ENCODE measurements around the gene MGST3.
"Not testable (repeated sequence)": the region's sequence is repeated elsewhere in the genome, so short reads cannot be mapped to it uniquely, and the experiment has no call there.

The MGST3 gene

GRCh38 chr1:165697881-165698760 is 67.1 kb downstream of the MGST3 start, which contains the start of gene ALDH9A1:
Gene ALDH9A1 (minus strand): TSS chr1:165698562. CDS start chr1:165698558, 4 bp downstream.
- H3K27ac ChIP-seq (ENCODE audit: low read length) = peak within 1 kb of the TSS; percentile 99

GRCh38 chr1:165698761-165699052 is 67.7 kb downstream of the MGST3 start:
- peak overlapping the region; percentile 99 for H2AFZ ChIP-seq (ENCODE audit: low read depth, low read length)
- no peaks in the 10 kb centered on the region for H4K20me1 ChIP-seq (ENCODE audit: insufficient read depth, low read length)
- peaks cover 6% of the 10 kb centered on the region; the same call in 1 of the 2 replicates for H3K36me3 ChIP-seq (ENCODE audit: insufficient read depth, low read length)
- peak overlapping the region; percentile 99 for H3K27ac ChIP-seq (ENCODE audit: low read length)
- peaks cover 49% of the 10 kb centered on the region for H3K79me2 ChIP-seq (ENCODE audit: insufficient read depth, low read length)
- H3K4me1 ChIP-seq (ENCODE audit: insufficient read depth, low read length) = peaks cover 35% of the 10 kb centered on the region
- ATAC-seq (ENCODE audit: insufficient read depth, low read depth) = no peak
- no peak for DNase-seq
- peak overlapping the region; percentile 83 to 99 for H3K4me3 ChIP-seq (ENCODE audit: low read depth in 1 of 2, low read length in 2 of 2)
- peak overlapping the region; percentile 97 for H3K4me2 ChIP-seq (ENCODE audit: insufficient read depth, low read length)
- no peaks in the 10 kb centered on the region for H3K27me3 ChIP-seq (ENCODE audit: insufficient read depth, low read length, poor library complexity)
- TF ChIP-seq EZH2 (IDR thresholded peaks at IDR 0.05; ENCODE audit: borderline replicate concordance, low read depth, low read length, severe bottlenecking) (no peak), CTCF (IDR thresholded peaks at IDR 0.05; ENCODE audit: borderline replicate concordance, extremely low read depth, low read length, poor library complexity, severe bottlenecking) (no peak)
- peak overlapping the region; percentile 90 for H3K9ac ChIP-seq (ENCODE audit: low read depth, low read length)
- no peaks in the 10 kb centered on the region for H3K9me3 ChIP-seq (ENCODE audit: insufficient read depth, low read length, severe bottlenecking)

More at GRCh38 chr1:165697881-165698760, 67.1 kb downstream of the MGST3 start, which contains the start of gene ALDH9A1:
- DNase-seq (peak; percentile 94), ATAC-seq (ENCODE audit: insufficient read depth, low read depth) (peak; percentile 88)
- H2AFZ ChIP-seq (ENCODE audit: low read depth, low read length) = peak within 1 kb of the TSS; percentile 99
- H3K9me3 ChIP-seq (ENCODE audit: insufficient read depth, low read length, severe bottlenecking) = no peaks in the 10 kb centered on the region
- peak within 1 kb of the TSS; percentile 97 for H3K4me2 ChIP-seq (ENCODE audit: insufficient read depth, low read length)
- H3K27me3 ChIP-seq (ENCODE audit: insufficient read depth, low read length, poor library complexity) = no peaks in the 10 kb centered on the region
- TF ChIP-seq CTCF (IDR thresholded peaks at IDR 0.05; ENCODE audit: borderline replicate concordance, extremely low read depth, low read length, poor library complexity, severe bottlenecking) (peak; percentile 60), EZH2 (IDR thresholded peaks at IDR 0.05; ENCODE audit: borderline replicate concordance, low read depth, low read length, severe bottlenecking) (no peak)
- peaks cover 35% of the 10 kb centered on the region for H3K4me1 ChIP-seq (ENCODE audit: insufficient read depth, low read length)
- peak within 1 kb of the TSS; percentile 90 for H3K9ac ChIP-seq (ENCODE audit: low read depth, low read length)
- no peaks in the 10 kb centered on the region for H4K20me1 ChIP-seq (ENCODE audit: insufficient read depth, low read length)
- peaks cover 49% of the 10 kb centered on the region for H3K79me2 ChIP-seq (ENCODE audit: insufficient read depth, low read length)
- H3K36me3 ChIP-seq (ENCODE audit: insufficient read depth, low read length) = peaks cover 6% of the 10 kb centered on the region; the same call in 1 of the 2 replicates
- peak within 1 kb of the TSS; percentile 83 to 99 for H3K4me3 ChIP-seq (ENCODE audit: low read depth in 1 of 2, low read length in 2 of 2)

GRCh38 chr1:165699577-165699976 is 68.5 kb downstream of the MGST3 start:
- peaks cover 35% of the 10 kb centered on the region for H3K4me1 ChIP-seq (ENCODE audit: insufficient read depth, low read length)
- H3K4me2 ChIP-seq (ENCODE audit: insufficient read depth, low read length) = peak overlapping the region; percentile 97
- ATAC-seq (ENCODE audit: insufficient read depth, low read depth) = no peak
- no peak overlapping the region for H3K4me3 ChIP-seq (ENCODE audit: low read depth in 1 of 2, low read length in 2 of 2)
- H3K9me3 ChIP-seq (ENCODE audit: insufficient read depth, low read length, severe bottlenecking) = no peaks in the 10 kb centered on the region
- no peak overlapping the region for H3K27ac ChIP-seq (ENCODE audit: low read length)
- H3K27me3 ChIP-seq (ENCODE audit: insufficient read depth, low read length, poor library complexity) = no peaks in the 10 kb centered on the region
- TF ChIP-seq EZH2 (IDR thresholded peaks at IDR 0.05; ENCODE audit: borderline replicate concordance, low read depth, low read length, severe bottlenecking) = no peak
- no peak for TF ChIP-seq CTCF (IDR thresholded peaks at IDR 0.05; ENCODE audit: borderline replicate concordance, extremely low read depth, low read length, poor library complexity, severe bottlenecking)
- H2AFZ ChIP-seq (ENCODE audit: low read depth, low read length) = no peak overlapping the region
- no peak overlapping the region for H3K9ac ChIP-seq (ENCODE audit: low read depth, low read length)
- H3K36me3 ChIP-seq (ENCODE audit: insufficient read depth, low read length) = 0 out of 2 replicates have a peak, but pooled peaks cover under 1% of the 10 kb centered on the region
- H4K20me1 ChIP-seq (ENCODE audit: insufficient read depth, low read length) = no peaks in the 10 kb centered on the region
- DNase-seq = no peak
- peaks cover 42% of the 10 kb centered on the region for H3K79me2 ChIP-seq (ENCODE audit: insufficient read depth, low read length)

- DNase-seq; H3K4me2 ChIP-seq (ENCODE audit: insufficient read depth, low read length); H3K36me3 ChIP-seq (ENCODE audit: insufficient read depth, low read length); H3K27ac ChIP-seq (ENCODE audit: low read length); H3K27me3 ChIP-seq (ENCODE audit: insufficient read depth, low read length, poor library complexity); H3K9me3 ChIP-seq (ENCODE audit: insufficient read depth, low read length, severe bottlenecking); H2AFZ ChIP-seq (ENCODE audit: low read depth, low read length); ATAC-seq (ENCODE audit: insufficient read depth, low read depth); H4K20me1 ChIP-seq (ENCODE audit: insufficient read depth, low read length); H3K9ac ChIP-seq (ENCODE audit: low read depth, low read length); H3K4me3 ChIP-seq (ENCODE audit: low read depth in 1 of 2, low read length in 2 of 2): not testable (repeated sequence)
- Histone ChIP-seq H3K4me1 (ENCODE audit: insufficient read depth, low read length) (peaks cover 21% of the 10 kb centered on the region), H3K79me2 (ENCODE audit: insufficient read depth, low read length) (peaks cover 20% of the 10 kb centered on the region)
These were observed 70.9 kb downstream of the MGST3 start for GRCh38 chr1:165701922-165702321.

All from DND-41 (cell line).